Measurements from ENCODE around the gene HLA-G. TPM values are rescaled to one million over a fixed set of nuclear protein-coding genes. Genes with fewer than 3 reads are reported as not detected.

Gene HLA-G
- total RNA-seq, 2 donors from 2014 or later = 1.8 TPM; not detected in 1

- no peak for DNase-seq (ENCODE audit: low spot score)
- peaks cover 4% of the 10 kb centered on the region for H3K27me3 ChIP-seq (replicated peaks; ENCODE audit: insufficient read depth)
- no peak overlapping the region for H3K27ac ChIP-seq
- no peak overlapping the region for H3K4me3 ChIP-seq
- TF ChIP-seq POLR2AphosphoS5 (IDR thresholded peaks at IDR 0.05) = no peak
- TF ChIP-seq CTCF (IDR thresholded peaks at IDR 0.05) = no peak
- TF ChIP-seq POLR2A (IDR thresholded peaks at IDR 0.05) = no peak
- H3K4me1 ChIP-seq (replicated peaks) = no peaks in the 10 kb centered on the region
- no peaks in the 10 kb centered on the region for H3K9me3 ChIP-seq
- intact Hi-C loops (cut with DNase I) = no loop called here
- no peaks in the 10 kb centered on the region for H3K36me3 ChIP-seq
Observed at GRCh38 chr6:29824144-29824543, 3.5 kb upstream of the HLA-G start.

GRCh38 chr6:29825848-29826247 lies 1.8 kb upstream of the HLA-G start:
- no peaks in the 10 kb centered on the region for H3K36me3 ChIP-seq
- H3K9me3 ChIP-seq = no peaks in the 10 kb centered on the region
- no peaks in the 10 kb centered on the region for H3K4me1 ChIP-seq (replicated peaks)
- H3K4me3 ChIP-seq = no peak overlapping the region
- no peak for TF ChIP-seq POLR2AphosphoS5 (IDR thresholded peaks at IDR 0.05)
- TF ChIP-seq POLR2A (IDR thresholded peaks at IDR 0.05) = no peak
- no peak for TF ChIP-seq CTCF (IDR thresholded peaks at IDR 0.05)
- WGBS = 63% methylated on average over 2 of the region's 2 CpGs
- DNase-seq (ENCODE audit: low spot score) = no peak
- H3K27ac ChIP-seq = no peak overlapping the region
- peaks cover 4% of the 10 kb centered on the region for H3K27me3 ChIP-seq (replicated peaks; ENCODE audit: insufficient read depth)
- intact Hi-C loops (cut with DNase I) = no loop called here

GRCh38 chr6:29826271-29826670 lies 1.4 kb upstream of the HLA-G start:
- Histone ChIP-seq H3K27me3 (replicated peaks; ENCODE audit: insufficient read depth) (peaks cover 4% of the 10 kb centered on the region), H3K4me3 (no peak overlapping the region), H3K9me3 (no peaks in the 10 kb centered on the region), H3K27ac (no peak overlapping the region), H3K4me1 (replicated peaks) (no peaks in the 10 kb centered on the region), H3K36me3 (no peaks in the 10 kb centered on the region)
- WGBS = 97% methylated on average over 1 of the region's 1 CpG
- intact Hi-C loops (cut with DNase I) = no loop called here
- DNase-seq (ENCODE audit: low spot score) = no peak
- TF ChIP-seq CTCF (IDR thresholded peaks at IDR 0.05) (no peak), POLR2AphosphoS5 (IDR thresholded peaks at IDR 0.05) (no peak), POLR2A (IDR thresholded peaks at IDR 0.05) (no peak)

GRCh38 chr6:29828471-29828797 lies 809 bp downstream of the HLA-G start:
- H3K9me3 ChIP-seq = no peaks in the 10 kb centered on the region
- no peaks in the 10 kb centered on the region for H3K4me1 ChIP-seq (replicated peaks)
- H3K4me3 ChIP-seq = no peak overlapping the region
- WGBS = 27% methylated on average over 26 of the region's 26 CpGs
- H3K36me3 ChIP-seq = no peaks in the 10 kb centered on the region
- intact Hi-C loops (cut with DNase I) = no loop called here
- DNase-seq (ENCODE audit: low spot score) = no peak
- no peak overlapping the region for H3K27ac ChIP-seq
- TF ChIP-seq CTCF (IDR thresholded peaks at IDR 0.05) (no peak), POLR2AphosphoS5 (IDR thresholded peaks at IDR 0.05) (no peak), POLR2A (IDR thresholded peaks at IDR 0.05) (no peak)
- H3K27me3 ChIP-seq (replicated peaks; ENCODE audit: insufficient read depth) = peaks cover 4% of the 10 kb centered on the region

- no peaks in the 10 kb centered on the region for H3K36me3 ChIP-seq
- intact Hi-C loops (cut with DNase I) = no loop called here
- no peak for TF ChIP-seq POLR2A (IDR thresholded peaks at IDR 0.05)
- TF ChIP-seq POLR2AphosphoS5 (IDR thresholded peaks at IDR 0.05) = no peak
- no peak for TF ChIP-seq CTCF (IDR thresholded peaks at IDR 0.05)
- WGBS = 98% methylated on average over 3 of the region's 3 CpGs
- H3K4me1 ChIP-seq (replicated peaks) = no peaks in the 10 kb centered on the region
- peaks cover 4% of the 10 kb centered on the region for H3K27me3 ChIP-seq (replicated peaks; ENCODE audit: insufficient read depth)
- DNase-seq (ENCODE audit: low spot score) = no peak
- H3K27ac ChIP-seq = no peak overlapping the region
- H3K9me3 ChIP-seq = no peaks in the 10 kb centered on the region
- no peak overlapping the region for H3K4me3 ChIP-seq
Observed at GRCh38 chr6:29829766-29830165, 2.1 kb downstream of the HLA-G start.

All from prostate gland (tissue), 2 donors.